GM13976 (cell line): ENCODE measurements around the gene FGF14.

Source experiments
- DNase-seq: peaks from one replicate; pipeline ENCODE4 v3.0.0; 2012; ENCODE audit warnings: low spot score
- CTCF ChIP-seq: IDR thresholded peaks from 2 replicates; pipeline ENCODE4 v1.5.1; 2012; ENCODE audit warnings: borderline replicate concordance, mild to moderate bottlenecking; ENCODE audit not compliant: insufficient read depth; ENCODE audit errors: extremely low read depth, missing control alignments, control extremely low read depth
- in situ Hi-C: fragments of 300-500 bp; cut with MboI; formaldehyde crosslinking; loops from one replicate; pipeline ENCODE4 v1.12.0; 2022; ENCODE audit warnings: low sequenced_read_pairs, mixed read lengths, inconsistent platforms; ENCODE audit not compliant: unreplicated experiment

FGF14 gene

GRCh38 chr13:101875717-101876393 is 526.0 kb downstream of the FGF14 start:
- DNase-seq: no peak
- in situ Hi-C loops: no loop called here
- TF ChIP-seq CTCF: no peak

GRCh38 chr13:101875091-101875490 is 526.8 kb downstream of the FGF14 start:
- in situ Hi-C loops: no loop called here
- DNase-seq: no peak
- no peak for TF ChIP-seq CTCF

- no peak for DNase-seq
- TF ChIP-seq CTCF: no peak
- in situ Hi-C loops: no loop called here
Measured at GRCh38 chr13:101869553-101869952, 532.3 kb downstream of the FGF14 start.

GRCh38 chr13:101868585-101869469 is 533.0 kb downstream of the FGF14 start:
- in situ Hi-C loops: no loop called here
- DNase-seq: no peak
- no peak for TF ChIP-seq CTCF

GRCh38 chr13:101866889-101867581 is 534.8 kb downstream of the FGF14 start:
- in situ Hi-C loops: no loop called here
- TF ChIP-seq CTCF: no peak
- no peak for DNase-seq

- no peak for TF ChIP-seq CTCF
- in situ Hi-C loops: no loop called here
- no peak for DNase-seq
Measured at GRCh38 chr13:101858860-101859259, 543.0 kb downstream of the FGF14 start.
